ENCODE results near the gene ZDHHC20.

The ZDHHC20 gene

GRCh38 chr13:21359855-21360254 lies 99.2 kb downstream of the ZDHHC20 start:
- TF ChIP-seq CTCF (IDR thresholded peaks at IDR 0.05; ENCODE audit: low read length, missing control alignments) = no peak
- DNase-seq (ENCODE audit: low read depth) = no peak
- H3K4me3 ChIP-seq (replicated peaks; ENCODE audit: low read depth, low read length) = no peak overlapping the region

GRCh38 chr13:21355304-21355703 lies 103.8 kb downstream of the ZDHHC20 start:
- TF ChIP-seq CTCF (IDR thresholded peaks at IDR 0.05; ENCODE audit: low read length, missing control alignments) = no peak

GRCh38 chr13:21354721-21355120 lies 104.4 kb downstream of the ZDHHC20 start:
- no peak overlapping the region for H3K4me3 ChIP-seq (replicated peaks; ENCODE audit: low read depth, low read length)
- DNase-seq (ENCODE audit: low read depth) = no peak
- no peak for TF ChIP-seq CTCF (IDR thresholded peaks at IDR 0.05; ENCODE audit: low read length, missing control alignments)

More at GRCh38 chr13:21355304-21355703, 103.8 kb downstream of the ZDHHC20 start:
- no peak for DNase-seq (ENCODE audit: low read depth)
- no peak overlapping the region for H3K4me3 ChIP-seq (replicated peaks; ENCODE audit: low read depth, low read length)

- H3K4me3 ChIP-seq (replicated peaks; ENCODE audit: low read depth, low read length) = no peak overlapping the region
- peak; percentile 22 for DNase-seq (ENCODE audit: low read depth)
- no peak for TF ChIP-seq CTCF (IDR thresholded peaks at IDR 0.05; ENCODE audit: low read length, missing control alignments)
Measured at GRCh38 chr13:21348488-21349120, 110.5 kb downstream of the ZDHHC20 start.

GRCh38 chr13:21347753-21348318 lies 111.3 kb downstream of the ZDHHC20 start:
- TF ChIP-seq CTCF (IDR thresholded peaks at IDR 0.05; ENCODE audit: low read length, missing control alignments) = no peak
- DNase-seq (ENCODE audit: low read depth) = no peak
- no peak overlapping the region for H3K4me3 ChIP-seq (replicated peaks; ENCODE audit: low read depth, low read length)

- no peak for DNase-seq (ENCODE audit: low read depth)
- no peak for TF ChIP-seq CTCF (IDR thresholded peaks at IDR 0.05; ENCODE audit: low read length, missing control alignments)
- H3K4me3 ChIP-seq (replicated peaks; ENCODE audit: low read depth, low read length) = no peak overlapping the region
Measured at GRCh38 chr13:21344662-21345176, 114.4 kb downstream of the ZDHHC20 start.

GRCh38 chr13:21343659-21344058 lies 115.4 kb downstream of the ZDHHC20 start:
- H3K4me3 ChIP-seq (replicated peaks; ENCODE audit: low read depth, low read length) = no peak overlapping the region
- DNase-seq (ENCODE audit: low read depth) = no peak
- TF ChIP-seq CTCF (IDR thresholded peaks at IDR 0.05; ENCODE audit: low read length, missing control alignments) = no peak

All from fibroblast of pulmonary artery (primary cell).